ENCODE measurements around the gene TTL.
"Not testable (repeated sequence)": the region's sequence is repeated elsewhere in the genome, so short reads cannot be mapped to it uniquely, and the experiment has no call there.

- not testable (repeated sequence) for TF ChIP-seq POLR2A, CTCF (IDR thresholded peaks at IDR 0.05)
These were observed 84.6 kb downstream of the TTL start for GRCh38 chr2:112566508-112566907.

Data from ovary (tissue), 3 donors.